ENCODE data around the gene KCNA3.

DNA sequence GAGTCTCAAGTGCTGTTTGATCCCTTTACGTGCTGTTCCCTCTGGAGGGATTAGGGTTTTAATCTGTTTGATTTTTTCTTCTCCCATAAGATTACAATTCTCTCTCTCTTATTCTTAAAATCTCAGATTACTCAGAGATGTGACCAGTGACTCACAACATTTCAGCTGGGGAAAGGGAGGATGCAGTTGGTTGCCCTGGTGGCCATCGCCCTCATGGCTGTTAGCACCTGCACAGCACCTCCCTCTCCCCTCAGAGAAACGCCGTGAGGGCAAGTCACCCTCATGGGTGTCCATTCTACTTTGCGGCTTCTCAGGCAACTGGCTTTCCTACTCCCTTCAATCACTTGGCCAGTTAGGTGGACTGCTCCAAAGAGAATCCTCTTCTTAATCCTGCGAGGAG lies 42.4 kb upstream of the KCNA3 start:
- no peak for TF ChIP-seq POLR2A (IDR thresholded peaks at IDR 0.05)
- TF ChIP-seq, protein P1, sequence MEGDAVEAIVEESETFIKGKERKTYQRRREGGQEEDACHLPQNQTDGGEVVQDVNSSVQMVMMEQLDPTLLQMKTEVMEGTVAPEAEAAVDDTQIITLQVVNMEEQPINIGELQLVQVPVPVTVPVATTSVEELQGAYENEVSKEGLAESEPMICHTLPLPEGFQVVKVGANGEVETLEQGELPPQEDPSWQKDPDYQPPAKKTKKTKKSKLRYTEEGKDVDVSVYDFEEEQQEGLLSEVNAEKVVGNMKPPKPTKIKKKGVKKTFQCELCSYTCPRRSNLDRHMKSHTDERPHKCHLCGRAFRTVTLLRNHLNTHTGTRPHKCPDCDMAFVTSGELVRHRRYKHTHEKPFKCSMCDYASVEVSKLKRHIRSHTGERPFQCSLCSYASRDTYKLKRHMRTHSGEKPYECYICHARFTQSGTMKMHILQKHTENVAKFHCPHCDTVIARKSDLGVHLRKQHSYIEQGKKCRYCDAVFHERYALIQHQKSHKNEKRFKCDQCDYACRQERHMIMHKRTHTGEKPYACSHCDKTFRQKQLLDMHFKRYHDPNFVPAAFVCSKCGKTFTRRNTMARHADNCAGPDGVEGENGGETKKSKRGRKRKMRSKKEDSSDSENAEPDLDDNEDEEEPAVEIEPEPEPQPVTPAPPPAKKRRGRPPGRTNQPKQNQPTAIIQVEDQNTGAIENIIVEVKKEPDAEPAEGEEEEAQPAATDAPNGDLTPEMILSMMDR (IDR thresholded peaks at IDR 0.05), result no peak

Measured in testis (tissue), 2 donors.